HL-60/S4 (cell line): ENCODE results near the gene PCBP3.

Source experiments
- in situ Hi-C: fragments of 300-500 bp; cut with MboI; formaldehyde crosslinking; loops from 2 replicates; pipeline ENCODE4 v1.14.3; 2022; ENCODE audit warnings: low sequenced_read_pairs

The PCBP3 gene

GRCh38 chr21:45984584-45985095, 341.1 kb downstream of the PCBP3 start:
- in situ Hi-C loops = no loop called here

GRCh38 chr21:45985471-45986315, 342.2 kb downstream of the PCBP3 start:
- in situ Hi-C loops = no loop called here

GRCh38 chr21:45986316-45987051, 343.0 kb downstream of the PCBP3 start:
- in situ Hi-C loops = no loop called here

GRCh38 chr21:45987121-45987711, 343.7 kb downstream of the PCBP3 start:
- in situ Hi-C loops = no loop called here

- in situ Hi-C loops = no loop called here
Measured at GRCh38 chr21:45988366-45989347, 345.1 kb downstream of the PCBP3 start.

- in situ Hi-C loops = no loop called here
Measured at GRCh38 chr21:45989355-45990048, 346.0 kb downstream of the PCBP3 start.

- in situ Hi-C loops = no loop called here
Measured at GRCh38 chr21:45990049-45990711, 346.7 kb downstream of the PCBP3 start.

- in situ Hi-C loops = no loop called here
Measured at GRCh38 chr21:45990741-45991605, 347.4 kb downstream of the PCBP3 start.

GRCh38 chr21:45991606-45992300, 348.2 kb downstream of the PCBP3 start:
- in situ Hi-C loops = no loop called here
